Measurements from ENCODE around the gene OGFRL1. TPM values are rescaled to one million over a fixed set of nuclear protein-coding genes. Genes with fewer than 3 reads are reported as not detected.

Gene OGFRL1
- total RNA-seq, 2 experiments from 2014 or later = 9.1 TPM

- no peak for TF ChIP-seq CTCF (IDR thresholded peaks at IDR 0.05)
- H3K4me1 Mint-ChIP-seq (ENCODE audit: low read depth) = no peaks in the 10 kb centered on the region
- H3K27ac Mint-ChIP-seq = no peak overlapping the region
- no peaks in the 10 kb centered on the region for H3K36me3 Mint-ChIP-seq (ENCODE audit: low read depth)
- Histone ChIP-seq H3K27ac (ENCODE audit: low read depth in 1 of 2, low read length in 2 of 2) (no peak overlapping the region), H3K27me3 (ENCODE audit: control insufficient read depth in 1 of 2, insufficient read depth in 2 of 2, low read length in 2 of 2) (no peaks in the 10 kb centered on the region), H3K4me3 (ENCODE audit: low read length) (no peak overlapping the region), H3K9me3 (ENCODE audit: control insufficient read depth in 1 of 2, insufficient read depth in 1 of 2, low read length in 2 of 2) (no peaks in the 10 kb centered on the region), H3K4me1 (ENCODE audit: insufficient read depth, low read length) (no peaks in the 10 kb centered on the region), H3K36me3 (ENCODE audit: insufficient read depth, low read length) (no peaks in the 10 kb centered on the region)
- H3K9me3 Mint-ChIP-seq = no peaks in the 10 kb centered on the region
- ATAC-seq (ENCODE audit: poor library complexity) (no peak), DNase-seq (no peak)
- intact Hi-C loops (cut with DNase I, micrococcal nuclease) = no loop called here
- peaks cover 4% of the 10 kb centered on the region for H3K27me3 Mint-ChIP-seq
- ChIA-PET POLR2A (no interaction called here), CTCF (no interaction called here)
- H3K4me3 Mint-ChIP-seq = no peak overlapping the region
Observed at GRCh38 chr6:71336901-71337300, 48.3 kb downstream of the OGFRL1 start.

GRCh38 chr6:71338540-71339316, 50.1 kb downstream of the OGFRL1 start:
- Mint-ChIP-seq H3K27ac (no peak overlapping the region), H3K27me3 (peaks cover 4% of the 10 kb centered on the region), H3K36me3 (ENCODE audit: low read depth) (no peaks in the 10 kb centered on the region), H3K4me3 (no peak overlapping the region), H3K4me1 (ENCODE audit: low read depth) (no peaks in the 10 kb centered on the region), H3K9me3 (no peaks in the 10 kb centered on the region)
- no peak for DNase-seq
- Histone ChIP-seq H3K4me3 (ENCODE audit: low read length) (no peak overlapping the region), H3K27ac (ENCODE audit: low read depth in 1 of 2, low read length in 2 of 2) (no peak overlapping the region), H3K4me1 (ENCODE audit: insufficient read depth, low read length) (no peaks in the 10 kb centered on the region), H3K27me3 (ENCODE audit: control insufficient read depth in 1 of 2, insufficient read depth in 2 of 2, low read length in 2 of 2) (no peaks in the 10 kb centered on the region), H3K36me3 (ENCODE audit: insufficient read depth, low read length) (no peaks in the 10 kb centered on the region), H3K9me3 (ENCODE audit: control insufficient read depth in 1 of 2, insufficient read depth in 1 of 2, low read length in 2 of 2) (no peaks in the 10 kb centered on the region)
- intact Hi-C loops (cut with DNase I, micrococcal nuclease) = no loop called here
- TF ChIP-seq CTCF (IDR thresholded peaks at IDR 0.05) = no peak
- CTCF ChIA-PET = no interaction called here
- POLR2A ChIA-PET = no interaction called here
- ATAC-seq (ENCODE audit: poor library complexity) = no peak

GRCh38 chr6:71342772-71343171, 54.2 kb downstream of the OGFRL1 start:
- peaks cover 4% of the 10 kb centered on the region for H3K27me3 Mint-ChIP-seq
- no peaks in the 10 kb centered on the region for H3K4me1 Mint-ChIP-seq (ENCODE audit: low read depth)
- H3K27ac ChIP-seq (ENCODE audit: low read depth in 1 of 2, low read length in 2 of 2) = no peak overlapping the region
- H3K27ac Mint-ChIP-seq = no peak overlapping the region
- no peaks in the 10 kb centered on the region for H3K9me3 ChIP-seq (ENCODE audit: control insufficient read depth in 1 of 2, insufficient read depth in 1 of 2, low read length in 2 of 2)
- H3K36me3 Mint-ChIP-seq (ENCODE audit: low read depth) = no peaks in the 10 kb centered on the region
- H3K9me3 Mint-ChIP-seq = no peaks in the 10 kb centered on the region
- no peak for TF ChIP-seq CTCF (IDR thresholded peaks at IDR 0.05)
- ChIA-PET CTCF (no interaction called here), POLR2A (interaction anchor here (1.0 to 1.5 kb wide), 2 partner anchors 15 to 55 kb away, joined by 3 to 4 read pairs; no protein-coding TSS in a partner anchor)
- no peaks in the 10 kb centered on the region for H3K36me3 ChIP-seq (ENCODE audit: insufficient read depth, low read length)
- no peak for DNase-seq
- H3K4me1 ChIP-seq (ENCODE audit: insufficient read depth, low read length) = no peaks in the 10 kb centered on the region
- no peak overlapping the region for H3K4me3 Mint-ChIP-seq
- intact Hi-C loops (cut with DNase I, micrococcal nuclease) = loop anchor here in 1 of 2 experiments (10.0 kb wide), 1 partner anchor 1118 kb away; no protein-coding TSS in a partner anchor
- no peak overlapping the region for H3K4me3 ChIP-seq (ENCODE audit: low read length)
- no peak for ATAC-seq (ENCODE audit: poor library complexity)
- no peaks in the 10 kb centered on the region for H3K27me3 ChIP-seq (ENCODE audit: control insufficient read depth in 1 of 2, insufficient read depth in 2 of 2, low read length in 2 of 2)

All from CD4-positive, alpha-beta T cell (primary cell).